H1 (cell line): ENCODE measurements around the gene SNX15.

ENCODE experiments used
- CTCF ChIP-seq, 3 experiments: IDR thresholded peaks; 1 replicate in 2 of 3; 2 replicates in 1 of 3; pipeline versions ENCODE4 v1.5.1 to v1.6.1; 2011; ENCODE audit warnings: low read length in 3 of 3, mild to moderate bottlenecking in 3 of 3, inconsistent platforms in 2 of 3, low read depth in 1 of 3, moderate library complexity in 1 of 3; ENCODE audit not compliant: insufficient read depth in 1 of 3; ENCODE audit errors: control extremely low read depth in 1 of 3
- E2F6 ChIP-seq: IDR thresholded peaks from 2 replicates; pipeline ENCODE4 v1.6.1; 2012; ENCODE audit warnings: inconsistent platforms
- EP300 ChIP-seq, 2 experiments: IDR thresholded peaks; 1 replicate in 1 of 2; 2 replicates in 1 of 2; pipeline ENCODE4 v1.6.1; 2011 to 2012; ENCODE audit warnings: low read depth in 2 of 2, low read length in 2 of 2, mild to moderate bottlenecking in 2 of 2, borderline replicate concordance in 1 of 2, inconsistent platforms in 1 of 2, moderate library complexity in 1 of 2
- KDM1A ChIP-seq: fragments of 200-600, 300-600 bp; sonication (generic); IDR thresholded peaks from 2 replicates; pipeline ENCODE4 v1.7.1; 2016; ENCODE audit warnings: mild to moderate bottlenecking, low read length, borderline replicate concordance
- POLR2A ChIP-seq, 2 experiments: IDR thresholded peaks; 1 replicate in 1 of 2; 2 replicates in 1 of 2; pipeline ENCODE4 v1.6.1; 2011; ENCODE audit warnings: low read depth in 2 of 2, low read length in 2 of 2, mild to moderate bottlenecking in 2 of 2; ENCODE audit errors: control extremely low read depth in 1 of 2
- RBBP5 ChIP-seq: IDR thresholded peaks from 2 replicates; pipeline ENCODE4 v1.7.1; 2012; ENCODE audit warnings: low read depth, mild to moderate bottlenecking, inconsistent platforms, low read length, moderate library complexity, borderline replicate concordance

GRCh38 chr11:65065851-65066250, 38.6 kb downstream of the SNX15 start:
- TF ChIP-seq CTCF (IDR thresholded peaks at IDR 0.05; ENCODE audit: control extremely low read depth in 1 of 3, insufficient read depth in 1 of 3, low read depth in 1 of 3, low read length in 3 of 3): no peak
- TF ChIP-seq EP300 (IDR thresholded peaks at IDR 0.05; ENCODE audit: borderline replicate concordance in 1 of 2, low read depth in 2 of 2, low read length in 2 of 2): no peak
- TF ChIP-seq KDM1A: no peak
- no peak for TF ChIP-seq POLR2A (IDR thresholded peaks at IDR 0.05; ENCODE audit: control extremely low read depth in 1 of 2, low read depth in 2 of 2, low read length in 2 of 2)
- no peak for TF ChIP-seq RBBP5
- no peak for TF ChIP-seq E2F6
